H1 (cell line): ENCODE results near the gene F3. TPM values are rescaled to one million over a fixed set of nuclear protein-coding genes. Genes with fewer than 3 reads are reported as not detected.

Experiments used
- CREB1 ChIP-seq: IDR thresholded peaks from 2 replicates; pipeline ENCODE4 v1.6.1; 2012; ENCODE audit warnings: inconsistent platforms
- EGR1 ChIP-seq: IDR thresholded peaks from 2 replicates; pipeline ENCODE4 v1.6.1; 2011; ENCODE audit warnings: low read depth, low read length, borderline replicate concordance
- POU5F1 ChIP-seq: IDR thresholded peaks from 2 replicates; pipeline ENCODE4 v1.6.1; 2011; ENCODE audit warnings: low read depth, mild to moderate bottlenecking, low read length, moderate library complexity
- SP4 ChIP-seq: IDR thresholded peaks from 2 replicates; pipeline ENCODE4 v1.6.1; 2012; ENCODE audit warnings: low read length, inconsistent platforms
- SRF ChIP-seq: IDR thresholded peaks from 2 replicates; pipeline ENCODE4 v1.6.1; 2011; ENCODE audit warnings: mild to moderate bottlenecking, low read depth, low read length, moderate library complexity
- SUZ12 ChIP-seq: fragments of 200-600 bp; sonication (generic); IDR thresholded peaks from 2 replicates; pipeline ENCODE4 v1.6.1; 2012; ENCODE audit warnings: mild to moderate bottlenecking, inconsistent platforms, low read length, moderate library complexity, mixed read lengths
- polyA plus RNA-seq, 7 experiments: library from polyadenylated mRNA; depleted of rRNA in 3 of 7; stranded (reverse) in 5 of 7; unstranded in 2 of 7; fragments of >200 nt in 5 of 7; fragments of 200-250 nt in 2 of 7; gene quantifications; 1 replicate in 5 of 7; 2 replicates in 1 of 7; 4 replicates in 1 of 7; pipeline versions ENCODE4 v1.2.1 to v1.2.3, GENCODE V29; 2011 to 2013; ENCODE audit warnings: missing spikeins in 2 of 7, mixed read lengths in 2 of 7
- total RNA-seq: library from RNA; stranded (reverse); fragmentation: NEBNext Ultra II Directional; extraction: Animal tissue kit (Norgen Biotek cat#: 25700); gene quantifications from 2 replicates; pipeline ENCODE4 v1.2.1, GENCODE V29; 2021
- TF ChIP-seq, protein P1 (sequence below): fragments of 300-600 bp; sonication (generic); IDR thresholded peaks from 2 replicates; pipeline ENCODE4 v1.7.1; 2012; ENCODE audit warnings: low read length, moderate library complexity, mild to moderate bottlenecking, inconsistent platforms; ENCODE audit not compliant: insufficient replicate concordance

Gene F3
- total and polyA plus RNA-seq, 2 of the 8 experiments (the other 6 are each of a cell fraction or from before 2014, with no cell fraction given), result 2.6 to 8.6 TPM

DNA sequence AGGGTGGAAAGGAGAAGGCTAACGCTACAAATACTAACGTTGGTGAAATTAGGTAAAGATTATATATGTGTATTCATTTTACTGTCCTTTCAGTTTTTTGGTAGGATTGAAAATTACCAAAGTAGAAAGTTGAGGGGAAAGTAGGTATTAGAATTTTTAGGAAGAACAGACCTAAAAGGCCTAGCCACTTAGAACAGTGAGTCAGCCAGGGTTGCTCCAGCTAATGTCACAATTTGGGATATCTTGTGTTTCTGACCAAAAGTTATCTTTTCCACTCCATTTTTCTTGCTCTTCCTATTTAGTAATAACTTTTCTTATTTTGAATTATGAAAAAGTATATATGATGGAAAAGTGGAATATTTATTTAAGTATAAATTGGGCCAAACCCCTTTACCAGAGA, 40.1 kb downstream of the F3 start (continued):
- TF ChIP-seq, protein P1, sequence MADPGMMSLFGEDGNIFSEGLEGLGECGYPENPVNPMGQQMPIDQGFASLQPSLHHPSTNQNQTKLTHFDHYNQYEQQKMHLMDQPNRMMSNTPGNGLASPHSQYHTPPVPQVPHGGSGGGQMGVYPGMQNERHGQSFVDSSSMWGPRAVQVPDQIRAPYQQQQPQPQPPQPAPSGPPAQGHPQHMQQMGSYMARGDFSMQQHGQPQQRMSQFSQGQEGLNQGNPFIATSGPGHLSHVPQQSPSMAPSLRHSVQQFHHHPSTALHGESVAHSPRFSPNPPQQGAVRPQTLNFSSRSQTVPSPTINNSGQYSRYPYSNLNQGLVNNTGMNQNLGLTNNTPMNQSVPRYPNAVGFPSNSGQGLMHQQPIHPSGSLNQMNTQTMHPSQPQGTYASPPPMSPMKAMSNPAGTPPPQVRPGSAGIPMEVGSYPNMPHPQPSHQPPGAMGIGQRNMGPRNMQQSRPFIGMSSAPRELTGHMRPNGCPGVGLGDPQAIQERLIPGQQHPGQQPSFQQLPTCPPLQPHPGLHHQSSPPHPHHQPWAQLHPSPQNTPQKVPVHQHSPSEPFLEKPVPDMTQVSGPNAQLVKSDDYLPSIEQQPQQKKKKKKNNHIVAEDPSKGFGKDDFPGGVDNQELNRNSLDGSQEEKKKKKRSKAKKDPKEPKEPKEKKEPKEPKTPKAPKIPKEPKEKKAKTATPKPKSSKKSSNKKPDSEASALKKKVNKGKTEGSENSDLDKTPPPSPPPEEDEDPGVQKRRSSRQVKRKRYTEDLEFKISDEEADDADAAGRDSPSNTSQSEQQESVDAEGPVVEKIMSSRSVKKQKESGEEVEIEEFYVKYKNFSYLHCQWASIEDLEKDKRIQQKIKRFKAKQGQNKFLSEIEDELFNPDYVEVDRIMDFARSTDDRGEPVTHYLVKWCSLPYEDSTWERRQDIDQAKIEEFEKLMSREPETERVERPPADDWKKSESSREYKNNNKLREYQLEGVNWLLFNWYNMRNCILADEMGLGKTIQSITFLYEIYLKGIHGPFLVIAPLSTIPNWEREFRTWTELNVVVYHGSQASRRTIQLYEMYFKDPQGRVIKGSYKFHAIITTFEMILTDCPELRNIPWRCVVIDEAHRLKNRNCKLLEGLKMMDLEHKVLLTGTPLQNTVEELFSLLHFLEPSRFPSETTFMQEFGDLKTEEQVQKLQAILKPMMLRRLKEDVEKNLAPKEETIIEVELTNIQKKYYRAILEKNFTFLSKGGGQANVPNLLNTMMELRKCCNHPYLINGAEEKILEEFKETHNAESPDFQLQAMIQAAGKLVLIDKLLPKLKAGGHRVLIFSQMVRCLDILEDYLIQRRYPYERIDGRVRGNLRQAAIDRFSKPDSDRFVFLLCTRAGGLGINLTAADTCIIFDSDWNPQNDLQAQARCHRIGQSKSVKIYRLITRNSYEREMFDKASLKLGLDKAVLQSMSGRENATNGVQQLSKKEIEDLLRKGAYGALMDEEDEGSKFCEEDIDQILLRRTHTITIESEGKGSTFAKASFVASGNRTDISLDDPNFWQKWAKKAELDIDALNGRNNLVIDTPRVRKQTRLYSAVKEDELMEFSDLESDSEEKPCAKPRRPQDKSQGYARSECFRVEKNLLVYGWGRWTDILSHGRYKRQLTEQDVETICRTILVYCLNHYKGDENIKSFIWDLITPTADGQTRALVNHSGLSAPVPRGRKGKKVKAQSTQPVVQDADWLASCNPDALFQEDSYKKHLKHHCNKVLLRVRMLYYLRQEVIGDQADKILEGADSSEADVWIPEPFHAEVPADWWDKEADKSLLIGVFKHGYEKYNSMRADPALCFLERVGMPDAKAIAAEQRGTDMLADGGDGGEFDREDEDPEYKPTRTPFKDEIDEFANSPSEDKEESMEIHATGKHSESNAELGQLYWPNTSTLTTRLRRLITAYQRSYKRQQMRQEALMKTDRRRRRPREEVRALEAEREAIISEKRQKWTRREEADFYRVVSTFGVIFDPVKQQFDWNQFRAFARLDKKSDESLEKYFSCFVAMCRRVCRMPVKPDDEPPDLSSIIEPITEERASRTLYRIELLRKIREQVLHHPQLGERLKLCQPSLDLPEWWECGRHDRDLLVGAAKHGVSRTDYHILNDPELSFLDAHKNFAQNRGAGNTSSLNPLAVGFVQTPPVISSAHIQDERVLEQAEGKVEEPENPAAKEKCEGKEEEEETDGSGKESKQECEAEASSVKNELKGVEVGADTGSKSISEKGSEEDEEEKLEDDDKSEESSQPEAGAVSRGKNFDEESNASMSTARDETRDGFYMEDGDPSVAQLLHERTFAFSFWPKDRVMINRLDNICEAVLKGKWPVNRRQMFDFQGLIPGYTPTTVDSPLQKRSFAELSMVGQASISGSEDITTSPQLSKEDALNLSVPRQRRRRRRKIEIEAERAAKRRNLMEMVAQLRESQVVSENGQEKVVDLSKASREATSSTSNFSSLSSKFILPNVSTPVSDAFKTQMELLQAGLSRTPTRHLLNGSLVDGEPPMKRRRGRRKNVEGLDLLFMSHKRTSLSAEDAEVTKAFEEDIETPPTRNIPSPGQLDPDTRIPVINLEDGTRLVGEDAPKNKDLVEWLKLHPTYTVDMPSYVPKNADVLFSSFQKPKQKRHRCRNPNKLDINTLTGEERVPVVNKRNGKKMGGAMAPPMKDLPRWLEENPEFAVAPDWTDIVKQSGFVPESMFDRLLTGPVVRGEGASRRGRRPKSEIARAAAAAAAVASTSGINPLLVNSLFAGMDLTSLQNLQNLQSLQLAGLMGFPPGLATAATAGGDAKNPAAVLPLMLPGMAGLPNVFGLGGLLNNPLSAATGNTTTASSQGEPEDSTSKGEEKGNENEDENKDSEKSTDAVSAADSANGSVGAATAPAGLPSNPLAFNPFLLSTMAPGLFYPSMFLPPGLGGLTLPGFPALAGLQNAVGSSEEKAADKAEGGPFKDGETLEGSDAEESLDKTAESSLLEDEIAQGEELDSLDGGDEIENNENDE, result no peak
- TF ChIP-seq CREB1, result no peak
- TF ChIP-seq SP4, result no peak
- TF ChIP-seq SUZ12, result no peak
- TF ChIP-seq POU5F1, result no peak
- no peak for TF ChIP-seq EGR1
- no peak for TF ChIP-seq SRF
- TF ChIP-seq, all 59 proteins: peak for 0
